GM13977 (cell line): ENCODE data around the gene POLR3A.

Source experiments
- DNase-seq: peaks from one replicate; pipeline ENCODE4 v3.0.0; 2012; ENCODE audit warnings: low spot score
- CTCF ChIP-seq: IDR thresholded peaks from 2 replicates; pipeline ENCODE4 v1.5.1; 2012; ENCODE audit warnings: mild to moderate bottlenecking, control low read depth; ENCODE audit not compliant: insufficient read depth; ENCODE audit errors: extremely low read depth, missing control alignments
- in situ Hi-C: fragments of 300-500 bp; cut with MboI; formaldehyde crosslinking; loops from one replicate; pipeline ENCODE4 v1.12.0; 2022; ENCODE audit warnings: low sequenced_read_pairs, low pct_unique_long_range_greater_than_20kb, mixed read lengths, inconsistent platforms; ENCODE audit not compliant: unreplicated experiment

Gene POLR3A

DNA sequence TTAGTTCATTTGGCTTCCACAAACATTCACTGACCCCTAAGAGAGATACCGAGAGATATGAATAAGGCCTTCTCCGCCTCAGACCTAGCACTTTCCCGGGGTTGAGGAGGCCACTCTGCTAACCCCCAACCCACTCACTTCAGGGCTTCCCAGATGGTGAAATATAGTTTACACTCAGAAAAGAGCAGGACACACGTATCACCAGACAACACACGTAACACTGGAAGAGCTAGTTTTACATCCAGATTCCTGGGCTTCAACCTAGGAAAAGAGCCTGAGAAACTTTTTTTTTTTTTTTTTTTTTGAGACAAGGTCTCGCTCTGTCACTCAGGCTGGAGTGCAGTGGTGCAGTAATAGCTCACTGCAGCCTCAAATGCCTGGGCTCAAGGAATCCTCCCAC is 87.5 kb downstream of the POLR3A start:
- no peak for TF ChIP-seq CTCF
- in situ Hi-C loops: no loop called here
- no peak for DNase-seq

DNA sequence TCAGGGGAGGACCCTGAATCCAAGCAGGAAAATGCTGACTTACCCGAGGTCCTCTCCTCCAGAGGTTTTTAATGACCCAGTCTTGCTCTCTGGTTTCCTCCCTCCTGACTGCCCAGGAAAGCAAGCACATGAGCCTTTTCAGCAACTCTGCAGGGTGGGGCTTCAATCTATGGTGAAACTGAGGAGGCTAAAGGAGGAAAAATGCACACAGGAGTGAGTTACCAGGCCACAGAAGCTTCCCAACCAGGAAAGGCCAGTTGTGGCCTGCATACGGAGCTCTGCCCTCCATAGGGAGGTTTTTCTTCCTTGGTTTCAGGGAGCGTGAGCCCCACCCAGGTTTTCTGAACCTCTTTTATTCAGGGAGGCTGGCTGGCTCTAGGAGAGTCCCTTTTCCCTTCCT is 88.7 kb downstream of the POLR3A start:
- in situ Hi-C loops: no loop called here
- DNase-seq: no peak
- TF ChIP-seq CTCF: no peak

DNA sequence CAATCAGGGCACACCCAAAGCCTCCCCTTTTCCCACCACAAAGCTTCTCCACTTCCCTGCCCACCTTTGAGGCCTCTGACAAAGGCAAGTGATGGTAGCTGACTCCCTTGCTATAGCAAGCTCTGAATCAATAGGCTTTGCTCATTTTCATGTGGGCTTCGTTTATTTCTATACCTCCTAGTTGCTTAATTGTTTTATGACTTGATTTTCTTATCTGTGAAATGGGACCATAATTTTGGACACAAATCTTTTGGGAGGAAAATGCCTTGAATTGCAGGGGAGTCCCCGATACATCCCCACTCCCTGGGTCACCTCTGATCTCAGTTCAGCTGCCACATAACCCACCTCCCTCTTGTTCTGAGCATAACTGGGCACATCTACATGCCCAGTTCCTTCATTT is 89.1 kb downstream of the POLR3A start:
- in situ Hi-C loops: no loop called here
- no peak for DNase-seq
- no peak for TF ChIP-seq CTCF

- TF ChIP-seq CTCF: no peak
- DNase-seq: no peak
- in situ Hi-C loops: no loop called here
Measured at GRCh38 chr10:77939561-77940001, 89.7 kb downstream of the POLR3A start.

DNA sequence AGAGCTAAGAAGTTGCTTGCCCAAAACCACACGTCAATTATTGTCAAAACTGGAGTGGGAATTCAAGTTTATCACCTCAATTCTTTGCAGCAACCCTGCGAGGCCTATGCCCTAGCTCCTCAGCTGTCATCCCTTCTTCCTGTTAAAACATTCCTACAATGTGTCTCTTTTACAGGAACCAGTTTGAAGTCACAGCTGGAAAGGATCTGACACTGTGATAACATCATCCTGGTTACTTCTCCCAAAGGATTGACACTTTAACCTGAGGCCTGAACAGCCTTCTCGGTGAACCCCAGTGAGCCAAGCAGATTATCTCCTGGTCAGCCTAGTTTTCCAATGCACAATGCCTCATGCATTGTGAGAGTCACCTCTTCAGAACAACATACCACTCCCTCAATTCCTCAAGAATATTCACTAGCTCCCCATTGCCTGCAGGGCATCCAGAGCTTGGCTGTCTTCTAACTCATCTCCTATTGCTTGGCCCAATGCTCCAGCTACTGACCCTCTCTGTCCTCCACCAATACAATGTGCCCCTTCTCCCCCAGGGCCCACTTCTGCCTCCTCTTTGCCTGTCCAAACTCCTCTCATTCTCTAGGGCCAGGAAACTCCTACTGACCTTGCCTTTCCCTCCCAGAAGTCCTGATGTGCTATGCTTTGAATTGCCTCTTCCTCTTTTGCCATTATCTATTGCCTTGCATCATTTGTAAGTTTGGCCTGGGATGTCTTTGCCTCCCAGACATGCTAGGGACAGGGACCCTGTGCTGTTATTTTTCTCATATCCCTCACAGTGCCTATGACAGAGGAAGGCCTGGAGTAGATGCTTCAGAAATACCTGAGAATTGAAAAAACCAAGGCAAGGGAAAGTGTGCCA is 92.4 kb downstream of the POLR3A start:
- DNase-seq: no peak
- in situ Hi-C loops: no loop called here
- TF ChIP-seq CTCF: no peak

GRCh38 chr10:77932016-77932715 is 97.1 kb downstream of the POLR3A start:
- no peak for TF ChIP-seq CTCF
- DNase-seq: no peak
- in situ Hi-C loops: no loop called here
